Renal pelvis (tissue), 4 donors: Measurements from ENCODE around the gene CSF1R. TPM values are rescaled to one million over a fixed set of nuclear protein-coding genes. Genes with fewer than 3 reads are reported as not detected.
"Not testable (repeated sequence)": the region's sequence is repeated elsewhere in the genome, so short reads cannot be mapped to it uniquely, and the experiment has no call there.

Experiments used
- DNase-seq: peaks from one replicate; pipeline ENCODE4 v3.0.0-alpha.2; 2013
- polyA plus RNA-seq, 3 donors: library from polyadenylated mRNA; unstranded; fragments of 120-200 nt; gene quantifications; one replicate each; pipeline ENCODE4 v1.2.1, GENCODE V29; 2013; ENCODE audit not compliant: insufficient read length in 3 of 3

CSF1R gene
- polyA plus RNA-seq, 3 donors, result 15.8 to 18.5 (median 16.1) TPM

GRCh38 chr5:150028047-150028446 is 58.3 kb downstream of the CSF1R start:
- DNase-seq, result not testable (repeated sequence)

- DNase-seq, result no peak
These were observed 59.6 kb downstream of the CSF1R start for GRCh38 chr5:150026682-150027172.

- no peak for DNase-seq
These were observed 61.9 kb downstream of the CSF1R start for GRCh38 chr5:150024346-150024984.

GRCh38 chr5:150023136-150023535 is 63.2 kb downstream of the CSF1R start:
- no peak for DNase-seq

GRCh38 chr5:150022681-150023080 is 63.7 kb downstream of the CSF1R start:
- no peak for DNase-seq

GRCh38 chr5:150022158-150022531 is 64.2 kb downstream of the CSF1R start:
- DNase-seq, result no peak

GRCh38 chr5:150021491-150022157 is 64.7 kb downstream of the CSF1R start:
- DNase-seq, result no peak

- DNase-seq, result no peak
These were observed 66.1 kb downstream of the CSF1R start for GRCh38 chr5:150020249-150020648.

- DNase-seq, result no peak
These were observed 68.9 kb downstream of the CSF1R start for GRCh38 chr5:150017226-150018005.

- DNase-seq, result no peak
These were observed 69.8 kb downstream of the CSF1R start for GRCh38 chr5:150016537-150016936.

- DNase-seq, result no peak
These were observed 70.9 kb downstream of the CSF1R start for GRCh38 chr5:150015415-150015814.

- DNase-seq, result no peak
These were observed 71.9 kb downstream of the CSF1R start for GRCh38 chr5:150014456-150014855.

- DNase-seq, result no peak
These were observed 72.4 kb downstream of the CSF1R start for GRCh38 chr5:150013931-150014330.

- no peak for DNase-seq
These were observed 76.5 kb downstream of the CSF1R start for GRCh38 chr5:150009671-150010387.

GRCh38 chr5:150007050-150007449 is 79.3 kb downstream of the CSF1R start:
- no peak for DNase-seq

GRCh38 chr5:150006318-150006717 is 80.0 kb downstream of the CSF1R start:
- no peak for DNase-seq

Other genes starting within 250 kb of the CSF1R start
- under 1 TPM; 0.09 to 0.28 (median 0.14) TPM for gene PDE6A, start 141.8 kb downstream of the CSF1R start, polyA plus RNA-seq
- 10 to 100 TPM; 16.8 to 20.3 (median 17.2) TPM for gene SLC26A2, start 125.8 kb downstream of the CSF1R start, polyA plus RNA-seq
- 1 to 10 TPM; 6.0 to 6.4 (median 6.3) TPM for gene TIGD6, start 85.9 kb downstream of the CSF1R start, polyA plus RNA-seq
- gene HMGXB3, start 85.8 kb downstream of the CSF1R start, polyA plus RNA-seq, result 10 to 100 TPM; 28.8 to 51.4 (median 45.2) TPM
- gene PDGFRB, start 69.3 kb upstream of the CSF1R start, polyA plus RNA-seq, result 100 to 1,000 TPM; 113 to 137 (median 137) TPM
- gene CDX1, start 80.2 kb upstream of the CSF1R start, polyA plus RNA-seq, result 1 to 10 TPM in 1 of 3 donors, under 1 TPM in 2; 0.84 to 1.1 (median 0.89) TPM
- under 1 TPM; 0.04 to 0.17 (median 0.12) TPM for gene SLC6A7, start 103.5 kb upstream of the CSF1R start, polyA plus RNA-seq
- gene CAMK2A, start 203.2 kb upstream of the CSF1R start, polyA plus RNA-seq, result 1 to 10 TPM; 5.4 to 6.4 (median 6.0) TPM
- gene ARSI, start 216.4 kb upstream of the CSF1R start, polyA plus RNA-seq, result 1 to 10 TPM; 2.8 to 4.7 (median 3.9) TPM